ENCODE data around the gene CCT8.

Gene CCT8

DNA sequence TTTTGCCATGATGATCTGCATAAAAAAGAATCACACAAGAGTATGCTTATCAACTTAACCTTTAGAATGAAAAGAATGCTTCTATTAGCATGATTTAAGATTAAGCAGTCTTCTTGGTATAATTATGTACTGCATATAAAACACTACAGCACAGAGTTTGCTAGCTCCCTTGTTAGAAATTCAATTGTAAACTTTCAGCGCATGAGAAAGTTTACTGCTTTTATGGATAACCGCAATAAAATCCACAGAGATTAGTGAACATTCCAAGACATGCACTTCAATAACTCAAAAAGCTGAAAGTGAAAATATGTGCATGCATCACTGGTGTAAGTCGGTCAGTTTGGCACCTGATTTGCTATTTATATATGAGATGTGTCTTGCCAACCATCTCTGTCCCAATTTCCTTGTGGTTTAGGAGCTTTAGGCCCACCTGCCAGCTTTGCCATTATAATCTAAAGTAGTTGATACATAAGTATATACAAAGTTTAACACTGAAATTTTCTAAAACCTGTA is 16.9 kb downstream of the CCT8 start:
- H3K27ac ChIP-seq = no peak overlapping the region
- no peak for DNase-seq
- TF ChIP-seq, protein P1, sequence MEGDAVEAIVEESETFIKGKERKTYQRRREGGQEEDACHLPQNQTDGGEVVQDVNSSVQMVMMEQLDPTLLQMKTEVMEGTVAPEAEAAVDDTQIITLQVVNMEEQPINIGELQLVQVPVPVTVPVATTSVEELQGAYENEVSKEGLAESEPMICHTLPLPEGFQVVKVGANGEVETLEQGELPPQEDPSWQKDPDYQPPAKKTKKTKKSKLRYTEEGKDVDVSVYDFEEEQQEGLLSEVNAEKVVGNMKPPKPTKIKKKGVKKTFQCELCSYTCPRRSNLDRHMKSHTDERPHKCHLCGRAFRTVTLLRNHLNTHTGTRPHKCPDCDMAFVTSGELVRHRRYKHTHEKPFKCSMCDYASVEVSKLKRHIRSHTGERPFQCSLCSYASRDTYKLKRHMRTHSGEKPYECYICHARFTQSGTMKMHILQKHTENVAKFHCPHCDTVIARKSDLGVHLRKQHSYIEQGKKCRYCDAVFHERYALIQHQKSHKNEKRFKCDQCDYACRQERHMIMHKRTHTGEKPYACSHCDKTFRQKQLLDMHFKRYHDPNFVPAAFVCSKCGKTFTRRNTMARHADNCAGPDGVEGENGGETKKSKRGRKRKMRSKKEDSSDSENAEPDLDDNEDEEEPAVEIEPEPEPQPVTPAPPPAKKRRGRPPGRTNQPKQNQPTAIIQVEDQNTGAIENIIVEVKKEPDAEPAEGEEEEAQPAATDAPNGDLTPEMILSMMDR (IDR thresholded peaks at IDR 0.05; ENCODE audit: low read depth, low read length, missing control alignments) = no peak
- H3K27me3 ChIP-seq (replicated peaks) = no peaks in the 10 kb centered on the region
- peaks cover 63% of the 10 kb centered on the region for H3K36me3 ChIP-seq (replicated peaks)
- in situ Hi-C loops (cut with HindIII; ENCODE audit: low pct_ligation_motif_present, low sequenced_read_pairs) = no loop called here
- no peak overlapping the region for H3K4me3 ChIP-seq (ENCODE audit: low read depth, low read length)

DNA sequence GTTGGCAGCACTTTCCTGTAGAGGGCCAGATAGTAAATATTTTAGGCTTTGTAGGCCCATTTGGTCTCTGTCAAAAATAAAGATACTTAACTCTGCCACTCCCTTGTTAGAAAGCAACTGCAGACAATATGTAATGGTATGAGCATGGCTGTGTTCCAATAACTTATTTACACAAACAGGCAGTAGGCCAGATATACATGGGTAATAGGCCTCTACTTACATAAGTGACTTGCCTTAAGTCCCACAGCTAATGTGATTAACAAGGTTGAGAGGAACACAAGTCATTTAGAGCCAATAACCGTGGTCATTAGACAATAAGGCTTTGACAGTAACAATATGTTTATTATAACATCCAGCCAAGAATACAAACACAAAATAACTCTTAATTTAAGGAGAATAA is 17.4 kb downstream of the CCT8 start:
- in situ Hi-C loops (cut with HindIII; ENCODE audit: low pct_ligation_motif_present, low sequenced_read_pairs) = no loop called here
- Histone ChIP-seq H3K4me3 (ENCODE audit: low read depth, low read length) (no peak overlapping the region), H3K27me3 (replicated peaks) (no peaks in the 10 kb centered on the region), H3K36me3 (replicated peaks) (peaks cover 57% of the 10 kb centered on the region), H3K27ac (no peak overlapping the region)
- TF ChIP-seq, protein P1 (IDR thresholded peaks at IDR 0.05; ENCODE audit: low read depth, low read length, missing control alignments) = no peak
- no peak for DNase-seq

DNA sequence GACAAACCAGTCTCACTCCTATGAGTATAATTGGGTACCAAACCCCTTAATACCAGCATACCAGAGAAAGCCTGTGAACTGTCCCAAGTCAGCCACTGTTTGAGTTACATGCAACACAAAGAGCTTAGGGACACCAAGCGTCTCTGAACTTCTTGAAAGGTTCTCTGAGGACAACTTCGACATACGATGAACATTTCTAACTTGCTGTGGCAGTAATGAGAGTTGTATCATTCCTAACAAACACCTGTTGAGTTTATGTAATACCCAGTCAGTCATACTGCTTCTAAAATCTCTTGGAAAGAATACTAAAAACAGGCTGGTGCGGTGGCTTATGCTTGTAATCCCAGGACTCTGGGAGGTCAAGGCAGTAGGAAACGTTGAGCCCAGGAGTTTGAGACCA is 18.4 kb downstream of the CCT8 start:
- H3K27ac ChIP-seq = no peak overlapping the region
- H3K27me3 ChIP-seq (replicated peaks) = no peaks in the 10 kb centered on the region
- in situ Hi-C loops (cut with HindIII; ENCODE audit: low pct_ligation_motif_present, low sequenced_read_pairs) = no loop called here
- peaks cover 58% of the 10 kb centered on the region for H3K36me3 ChIP-seq (replicated peaks)
- TF ChIP-seq, protein P1 (IDR thresholded peaks at IDR 0.05; ENCODE audit: low read depth, low read length, missing control alignments) = no peak
- H3K4me3 ChIP-seq (ENCODE audit: low read depth, low read length) = no peak overlapping the region
- DNase-seq = no peak

DNA sequence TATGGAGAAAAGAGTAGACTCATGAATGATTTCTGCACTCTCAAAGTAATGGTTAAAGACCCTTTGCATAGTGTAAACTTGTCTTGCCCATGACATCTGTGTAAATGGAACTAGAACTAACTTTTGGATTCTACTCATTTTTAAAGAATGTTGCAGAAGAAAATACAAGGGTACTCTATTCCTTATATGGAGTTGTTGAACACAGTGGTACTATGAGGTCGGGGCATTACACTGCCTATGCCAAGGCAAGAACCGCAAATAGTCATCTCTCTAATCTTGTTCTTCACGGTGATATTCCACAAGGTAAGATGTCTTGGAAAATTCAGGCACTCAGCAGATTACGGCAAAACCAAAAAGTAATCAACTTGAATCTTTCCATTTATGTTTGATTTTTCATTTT is 19.8 kb downstream of the CCT8 start:
- Histone ChIP-seq H3K36me3 (replicated peaks) (peaks cover 58% of the 10 kb centered on the region), H3K27me3 (replicated peaks) (no peaks in the 10 kb centered on the region), H3K4me3 (ENCODE audit: low read depth, low read length) (no peak overlapping the region), H3K27ac (peak overlapping the region; percentile 43)
- peak; percentile 9 for DNase-seq
- in situ Hi-C loops (cut with HindIII; ENCODE audit: low pct_ligation_motif_present, low sequenced_read_pairs) = no loop called here
- TF ChIP-seq, protein P1 (IDR thresholded peaks at IDR 0.05; ENCODE audit: low read depth, low read length, missing control alignments) = no peak

DNA sequence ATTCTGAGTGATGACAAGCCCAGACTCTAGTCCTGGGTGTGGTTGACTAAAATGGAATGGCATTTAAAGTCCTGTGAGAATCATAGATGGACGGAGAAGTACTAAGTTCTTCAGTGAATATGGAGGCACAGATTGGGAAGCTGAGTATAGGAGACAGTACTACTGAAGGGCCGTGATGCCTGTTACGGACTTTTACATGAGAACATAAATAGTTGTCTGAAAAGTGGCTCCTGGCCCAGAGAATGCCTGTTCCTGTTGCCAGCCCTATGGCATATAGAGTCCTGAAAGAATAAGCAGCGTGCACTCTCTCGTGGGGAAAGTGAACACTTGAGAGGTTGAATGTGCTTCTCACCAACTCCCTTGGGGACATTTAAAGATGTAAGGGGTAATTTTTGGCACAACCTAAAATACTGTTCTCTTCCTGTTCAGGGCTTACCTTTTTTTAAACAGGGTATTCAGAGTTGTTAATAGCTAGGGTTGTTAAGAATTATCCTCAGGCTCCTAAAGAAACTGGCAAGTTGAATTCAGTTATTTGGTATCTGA is 20.4 kb downstream of the CCT8 start:
- H3K36me3 ChIP-seq (replicated peaks) = peaks cover 56% of the 10 kb centered on the region
- no peak for DNase-seq
- H3K27ac ChIP-seq = peak overlapping the region; percentile 43
- TF ChIP-seq, protein P1 (IDR thresholded peaks at IDR 0.05; ENCODE audit: low read depth, low read length, missing control alignments) = no peak
- H3K27me3 ChIP-seq (replicated peaks) = no peaks in the 10 kb centered on the region
- H3K4me3 ChIP-seq (ENCODE audit: low read depth, low read length) = no peak overlapping the region
- in situ Hi-C loops (cut with HindIII; ENCODE audit: low pct_ligation_motif_present, low sequenced_read_pairs) = no loop called here

DNA sequence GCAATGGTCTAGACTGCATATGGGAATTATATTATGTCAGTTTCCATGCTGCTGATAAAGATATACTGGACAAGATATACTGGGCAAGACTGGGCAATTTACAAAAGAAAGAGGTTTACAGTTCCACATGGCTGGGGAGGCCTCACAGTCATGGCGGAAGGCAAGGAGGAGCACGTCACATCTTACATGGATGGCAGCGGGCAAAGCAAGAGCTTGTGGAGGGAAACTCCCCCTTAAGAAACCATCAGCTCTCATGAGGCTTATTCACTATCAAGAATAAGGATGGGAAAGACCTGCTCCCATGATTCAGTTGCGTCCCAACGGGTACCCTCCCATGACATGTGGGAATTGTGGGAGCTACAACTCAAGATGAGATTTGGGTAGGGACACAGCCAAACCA is 21.2 kb downstream of the CCT8 start:
- no peak for DNase-seq
- H3K27me3 ChIP-seq (replicated peaks) = no peaks in the 10 kb centered on the region
- no peak overlapping the region for H3K4me3 ChIP-seq (ENCODE audit: low read depth, low read length)
- H3K36me3 ChIP-seq (replicated peaks) = peaks cover 54% of the 10 kb centered on the region
- in situ Hi-C loops (cut with HindIII; ENCODE audit: low pct_ligation_motif_present, low sequenced_read_pairs) = no loop called here
- no peak overlapping the region for H3K27ac ChIP-seq
- TF ChIP-seq, protein P1 (IDR thresholded peaks at IDR 0.05; ENCODE audit: low read depth, low read length, missing control alignments) = no peak

Data from brain microvascular endothelial cell (primary cell).